Stimulated activated CD4-positive, alpha-beta T cell treated with anti-CD3 and anti-CD28 coated beads, TNF-alpha, amount 100 ng/mL, for 1 hour (primary cell): ENCODE measurements around the gene FYTTD1.
A peak's percentile ranks its signal among the peaks of the same experiment; 100 is the strongest.
"Not testable (repeated sequence)": the region's sequence is repeated elsewhere in the genome, so short reads cannot be mapped to it uniquely, and the experiment has no call there.

ENCODE experiments used
- DNase-seq, 3 donors: peaks; one replicate each; pipeline ENCODE4 v3.0.0-alpha.2; 2020; ENCODE audit warnings: low read depth in 3 of 3, low spot score in 1 of 3

FYTTD1 gene, protein sequence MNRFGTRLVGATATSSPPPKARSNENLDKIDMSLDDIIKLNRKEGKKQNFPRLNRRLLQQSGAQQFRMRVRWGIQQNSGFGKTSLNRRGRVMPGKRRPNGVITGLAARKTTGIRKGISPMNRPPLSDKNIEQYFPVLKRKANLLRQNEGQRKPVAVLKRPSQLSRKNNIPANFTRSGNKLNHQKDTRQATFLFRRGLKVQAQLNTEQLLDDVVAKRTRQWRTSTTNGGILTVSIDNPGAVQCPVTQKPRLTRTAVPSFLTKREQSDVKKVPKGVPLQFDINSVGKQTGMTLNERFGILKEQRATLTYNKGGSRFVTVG

DNA sequence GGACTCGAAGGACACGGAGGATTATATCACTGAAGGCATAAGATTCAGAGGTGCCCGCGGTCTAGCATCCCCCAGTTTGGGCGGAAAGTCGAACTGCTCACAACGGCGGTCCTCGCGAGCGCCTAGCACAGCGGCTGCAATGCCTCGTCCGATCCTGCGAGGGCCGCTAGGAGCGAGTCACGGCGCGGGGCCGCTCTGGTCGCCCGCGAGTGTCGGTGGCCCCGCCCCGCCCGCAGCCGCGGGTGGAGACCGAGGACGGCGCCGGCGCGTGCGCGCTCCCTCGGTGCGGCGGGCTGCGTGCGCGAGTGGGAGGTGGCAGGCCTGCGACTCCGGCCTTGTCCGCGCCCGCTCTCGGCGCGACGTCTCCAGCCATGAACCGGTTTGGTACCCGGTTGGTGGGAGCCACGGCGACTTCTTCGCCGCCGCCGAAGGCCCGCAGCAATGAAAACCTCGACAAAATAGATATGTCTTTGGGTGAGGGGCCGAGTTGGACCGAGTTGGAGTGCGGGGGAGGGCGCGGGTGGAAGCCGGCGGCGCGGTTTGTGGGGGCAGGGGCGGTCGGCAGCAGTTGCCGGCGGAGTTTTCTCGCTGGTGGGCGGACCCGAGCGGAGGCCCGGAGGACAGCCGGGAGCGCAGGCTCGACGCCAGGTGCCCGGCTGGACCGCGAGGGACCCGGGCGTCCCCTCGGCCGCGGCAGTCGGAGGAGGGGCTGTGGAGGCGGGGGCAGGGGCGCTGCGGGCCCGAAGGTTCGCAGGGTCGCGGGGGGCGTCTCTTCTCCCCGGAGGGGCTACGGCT lies at the start of gene FYTTD1:
Gene FYTTD1, plus strand, starts transcription at position 283 of the 795 bp plus-strand sequence. Its CDS starts 89 bp downstream, at position 372.
- peak; percentile 71 to 78 (median 78) for DNase-seq

DNA sequence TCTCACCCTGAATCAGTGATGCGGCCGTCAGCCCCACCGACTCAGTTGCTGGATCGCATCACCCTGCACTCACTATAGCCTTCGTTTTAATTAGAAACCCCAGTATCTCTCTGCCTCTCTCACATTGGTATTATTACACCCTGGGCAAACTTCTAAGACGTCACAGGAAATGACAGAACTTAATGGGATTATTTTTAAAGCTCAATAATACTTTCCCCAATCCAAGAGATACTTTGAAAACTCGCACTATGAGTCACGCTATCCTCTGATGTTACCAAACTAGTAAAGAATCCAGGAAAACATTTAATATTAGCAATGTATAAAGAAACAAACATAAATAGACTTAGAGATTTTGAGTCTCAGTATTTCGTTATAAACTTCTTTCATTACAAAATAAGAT lies 49.6 kb upstream of the FYTTD1 start:
- no peak for DNase-seq

DNA sequence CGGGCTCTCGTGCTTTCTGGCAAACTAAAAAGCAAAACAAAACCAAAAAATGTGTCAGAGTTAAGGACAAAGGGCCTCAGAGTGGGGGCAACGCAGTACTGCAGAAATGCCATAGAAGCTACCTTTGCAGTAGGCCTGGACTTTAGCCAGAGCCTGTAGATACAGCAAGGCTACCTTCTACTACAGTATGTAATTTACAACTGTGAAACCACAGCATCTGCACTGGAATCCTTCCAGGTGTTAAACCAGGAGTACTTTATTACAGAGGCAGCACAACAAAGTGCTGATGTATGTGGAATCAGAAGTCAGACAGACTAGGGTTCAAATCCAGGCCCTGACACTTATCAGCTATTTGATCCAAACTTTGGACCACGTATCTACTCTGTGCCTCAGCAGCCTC lies 47.8 kb upstream of the FYTTD1 start:
- DNase-seq = no peak

DNA sequence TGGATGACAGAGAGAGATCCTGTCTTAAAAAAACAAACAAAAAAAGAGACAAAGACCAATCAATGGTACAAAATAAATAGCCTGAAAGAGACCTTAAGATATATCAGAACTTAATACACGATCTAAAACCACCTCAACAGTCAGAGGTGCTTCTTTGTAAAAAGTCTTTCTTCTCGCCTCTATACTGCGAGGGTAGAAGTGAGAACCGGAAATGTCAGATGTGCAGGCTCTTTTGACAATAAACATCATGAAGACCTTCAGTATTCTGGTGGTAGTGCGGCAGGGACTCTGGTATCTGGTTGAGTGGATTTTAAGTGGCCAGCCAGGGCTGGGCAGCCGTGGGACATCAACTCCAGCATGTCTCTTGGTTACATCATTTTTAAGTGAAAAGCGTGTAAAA lies 43.0 kb upstream of the FYTTD1 start:
- no peak for DNase-seq

DNA sequence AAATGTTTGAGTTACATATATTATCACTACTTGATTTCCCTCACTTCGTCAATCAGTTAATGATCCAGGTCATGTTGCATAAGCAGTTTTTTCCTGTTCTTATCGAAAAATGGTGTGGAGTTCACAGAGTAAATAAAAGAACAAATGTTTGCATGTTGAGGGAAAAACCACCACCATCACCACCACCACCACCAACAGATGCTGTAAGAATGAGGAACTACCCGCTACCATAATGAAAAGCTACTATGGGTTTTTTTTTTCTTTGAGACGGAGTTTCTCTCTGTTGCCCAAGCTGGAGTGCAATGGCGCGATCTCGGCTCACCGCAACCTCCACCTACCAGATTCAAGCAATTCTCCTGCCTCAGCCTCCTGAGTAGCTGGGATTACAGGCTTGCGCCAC lies 40.5 kb upstream of the FYTTD1 start:
- no peak for DNase-seq

DNA sequence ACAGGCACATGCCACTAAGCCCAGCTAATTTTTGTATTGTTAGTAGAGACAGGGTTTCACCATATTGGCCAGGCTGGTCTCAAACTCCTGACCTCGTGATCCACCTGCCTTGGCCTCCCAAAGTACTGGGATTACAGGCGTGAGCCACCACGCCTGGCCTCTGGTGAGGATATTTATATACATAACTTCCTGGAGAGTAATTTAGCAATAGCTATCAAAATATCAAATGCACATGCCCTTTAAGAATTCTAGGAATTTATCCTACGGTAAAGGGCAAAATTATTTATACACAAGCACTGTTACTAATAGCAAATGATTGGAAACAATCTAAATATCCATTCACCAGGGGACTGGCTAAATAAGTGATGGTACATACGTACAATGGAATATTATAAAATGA lies 38.7 kb upstream of the FYTTD1 start:
- not testable (repeated sequence) for DNase-seq

DNA sequence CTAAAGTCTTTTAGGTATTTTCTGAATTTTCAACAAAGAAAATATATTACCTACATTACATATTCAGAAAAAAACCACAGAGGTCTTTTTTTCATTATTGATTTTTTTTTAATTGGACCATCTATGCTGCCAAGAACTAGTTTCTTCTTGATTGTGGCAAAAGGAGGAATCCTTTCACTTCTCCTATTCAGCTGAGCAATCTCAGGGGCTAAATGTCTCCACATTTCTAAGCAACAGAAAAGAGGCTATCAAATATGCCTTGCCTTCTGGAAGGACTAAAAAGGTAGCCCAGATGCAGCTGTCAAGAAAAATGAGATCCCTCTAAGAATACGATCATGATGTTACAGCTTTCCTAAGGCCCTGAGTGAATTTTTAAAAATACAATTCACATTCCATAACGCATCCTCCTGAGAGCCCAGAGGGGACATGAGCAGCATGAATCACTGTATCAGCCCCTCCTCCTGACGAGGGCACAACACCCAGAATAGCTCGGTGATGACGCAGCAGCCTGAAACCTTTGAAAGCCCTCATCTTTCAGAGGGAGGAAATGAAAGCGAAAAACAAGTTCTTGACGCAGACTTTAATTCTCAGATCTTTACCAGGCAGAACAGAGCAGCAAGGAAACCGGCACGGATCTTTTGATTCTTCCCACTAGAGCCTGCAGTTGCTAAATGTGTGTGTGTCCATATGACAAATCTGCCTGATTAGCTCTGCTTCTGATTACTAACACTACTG lies 37.5 kb upstream of the FYTTD1 start:
- DNase-seq = peak; percentile 55 to 70 (median 68)

DNA sequence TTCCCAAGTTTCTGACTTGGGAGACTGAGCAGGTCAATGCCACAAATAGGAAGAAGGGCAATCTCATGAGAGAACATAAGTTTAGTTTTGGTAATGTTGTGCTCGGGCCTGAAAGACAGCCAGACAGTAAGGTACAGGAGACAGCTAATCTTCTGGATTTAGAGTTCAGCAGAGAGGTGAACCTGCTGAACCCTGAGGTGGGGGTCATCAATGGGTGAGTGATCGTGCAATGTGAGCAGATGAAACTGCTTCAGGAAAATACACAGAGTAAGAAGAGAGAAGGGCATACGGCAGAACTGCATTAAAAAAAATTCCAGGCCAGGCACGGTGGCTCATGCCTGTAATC lies 36.2 kb upstream of the FYTTD1 start:
- no peak for DNase-seq

DNA sequence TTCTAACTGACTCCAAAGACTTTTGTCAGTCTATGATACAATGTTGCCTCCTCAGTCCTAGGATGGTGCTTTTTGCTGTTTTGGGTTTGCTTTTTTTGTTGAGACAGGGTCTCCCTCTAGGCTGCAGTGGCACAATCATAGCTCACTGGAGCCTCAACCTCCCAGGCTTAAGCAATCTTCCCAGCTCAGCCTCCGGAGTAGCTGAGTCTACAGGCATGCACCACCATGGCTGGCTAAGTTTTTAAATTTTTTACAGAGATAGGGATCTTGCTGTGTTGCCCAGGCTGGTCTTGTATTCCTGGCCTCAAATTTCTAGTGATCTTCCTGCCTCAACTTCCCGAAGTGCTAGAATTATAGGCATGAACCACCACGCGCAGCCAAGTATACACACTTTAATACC lies 35.4 kb upstream of the FYTTD1 start:
- DNase-seq = no peak

DNA sequence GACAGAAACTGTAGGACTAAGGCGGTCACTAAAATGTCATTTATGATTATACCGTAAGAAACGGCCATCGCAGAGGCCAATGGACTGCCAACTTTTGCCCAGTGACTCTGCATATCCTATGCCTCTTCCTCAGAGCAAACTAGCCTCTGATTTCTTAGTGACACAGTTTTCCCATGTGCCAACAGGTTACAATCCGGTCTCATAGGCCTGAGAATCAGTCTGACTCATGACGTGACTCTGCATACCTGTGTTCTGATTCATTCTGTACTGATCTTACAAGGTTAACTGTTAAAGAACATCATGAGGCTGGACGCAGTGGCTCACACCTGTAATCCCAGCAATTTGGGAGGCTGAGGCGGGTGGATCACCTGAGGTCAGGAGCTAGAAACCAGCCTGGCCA lies 30.8 kb upstream of the FYTTD1 start:
- no peak for DNase-seq

DNA sequence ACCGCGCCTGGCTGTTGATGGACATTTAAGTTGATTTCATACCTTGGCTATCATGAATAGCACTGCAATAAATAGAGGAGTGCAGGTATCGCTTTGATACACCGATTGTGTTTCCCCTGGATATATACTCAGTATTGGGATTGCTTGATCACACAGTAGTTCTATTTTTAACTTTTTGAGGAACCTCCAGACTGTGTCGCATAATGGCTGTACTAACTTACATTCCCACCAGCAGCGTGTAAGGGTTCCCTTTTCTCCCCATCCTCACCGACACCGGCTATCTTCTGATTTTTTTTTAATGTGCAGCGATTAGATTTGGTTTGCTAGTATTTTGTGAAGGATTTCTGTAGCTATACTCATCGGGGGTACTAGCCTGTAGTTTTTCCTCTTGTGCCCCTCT lies 29.0 kb upstream of the FYTTD1 start:
- no peak for DNase-seq

DNA sequence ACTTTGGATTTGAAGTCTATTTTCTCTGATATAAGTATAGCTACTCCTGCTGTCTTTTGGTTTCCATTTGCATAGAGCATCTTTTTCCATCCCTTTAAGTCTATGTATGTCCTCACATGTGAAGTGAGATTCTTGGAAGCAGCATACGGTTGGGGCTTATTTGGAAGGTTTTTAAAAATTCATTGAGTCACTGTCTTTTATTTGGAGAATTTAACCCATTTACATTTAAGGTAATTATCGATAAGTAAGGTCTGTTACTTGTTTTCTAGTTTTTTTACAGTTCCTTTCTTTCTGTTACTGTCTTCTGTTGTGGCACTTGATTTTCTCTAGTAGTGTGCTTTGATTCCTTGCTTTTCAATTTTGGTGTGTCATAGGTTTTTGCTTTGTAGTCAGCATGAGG lies 26.9 kb upstream of the FYTTD1 start:
- DNase-seq = no peak

DNA sequence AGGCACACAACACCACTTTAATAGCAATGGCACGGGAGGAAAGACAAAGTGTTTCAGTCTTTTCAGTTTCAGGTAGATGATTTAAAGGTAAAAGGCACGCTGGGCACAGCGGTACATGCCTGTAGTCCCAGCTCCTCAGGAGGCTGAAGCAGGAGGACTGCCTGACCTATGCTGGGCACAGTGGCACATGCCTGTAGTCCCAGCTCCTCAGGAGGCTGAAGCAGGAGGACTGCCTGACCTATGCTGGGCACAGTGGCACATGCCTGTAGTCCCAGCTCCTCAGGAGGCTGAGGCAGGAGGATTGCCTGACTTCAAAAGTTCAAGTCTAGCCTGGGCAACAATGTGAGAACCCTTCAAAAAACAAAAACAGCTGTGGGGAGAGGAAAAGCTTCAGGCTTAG lies 21.8 kb upstream of the FYTTD1 start:
- not testable (repeated sequence) for DNase-seq

DNA sequence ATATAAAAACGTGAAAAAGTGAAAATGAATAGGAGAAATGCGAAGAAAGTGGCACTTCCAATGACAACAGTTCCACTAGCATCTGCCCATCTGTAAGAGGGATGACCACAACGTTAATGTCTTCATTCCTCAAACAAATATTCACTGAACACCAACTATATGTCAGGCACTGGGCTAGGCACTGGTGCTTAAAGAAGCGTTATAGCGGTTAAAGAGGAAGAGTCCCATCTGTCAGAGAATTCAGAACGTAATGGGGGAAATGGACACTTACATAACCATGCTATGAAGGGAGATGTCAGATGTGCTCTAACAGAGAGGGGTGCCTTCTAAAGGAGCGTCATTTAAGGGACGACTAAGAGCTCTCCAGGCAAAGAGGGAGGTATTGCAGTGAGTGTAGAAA lies 21.2 kb upstream of the FYTTD1 start:
- DNase-seq = no peak

DNA sequence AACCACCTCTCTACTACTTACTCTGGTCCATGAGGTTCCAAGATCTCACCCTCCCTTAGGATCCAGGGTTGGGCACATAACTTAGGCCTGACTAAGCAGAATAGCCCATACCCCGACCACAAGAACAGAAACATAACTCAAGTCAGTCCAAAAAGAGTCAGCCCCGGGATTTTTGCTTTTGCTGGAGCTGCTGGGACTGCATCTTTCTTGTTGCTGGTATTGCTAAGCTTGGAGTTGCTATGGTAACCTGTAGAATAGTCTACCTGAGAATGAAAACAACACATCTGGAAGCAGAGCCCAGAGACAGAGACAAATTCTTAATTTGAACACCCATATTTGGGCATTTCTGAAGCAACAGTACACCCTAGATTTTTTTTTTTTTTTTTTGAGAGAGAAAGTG lies 19.5 kb upstream of the FYTTD1 start:
- DNase-seq = no peak

DNA sequence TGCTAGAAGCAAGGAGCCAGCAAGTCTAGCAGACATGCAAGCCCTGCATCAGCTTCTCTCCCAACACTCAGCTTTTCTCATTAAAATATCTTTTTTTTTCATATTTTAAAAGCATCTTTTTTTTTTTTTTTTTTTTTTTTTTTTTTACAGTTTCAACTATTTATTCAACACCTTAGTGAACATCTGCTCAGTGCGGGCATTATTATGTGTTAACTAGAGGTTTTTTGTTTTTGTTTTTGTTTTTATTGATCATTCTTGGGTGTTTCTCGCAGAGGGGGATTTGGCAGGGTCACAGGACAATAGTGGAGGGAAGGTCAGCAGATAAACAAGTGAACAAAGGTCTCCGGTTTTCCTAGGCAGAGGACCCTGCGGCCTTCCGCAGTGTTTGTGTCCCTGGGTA lies 18.9 kb upstream of the FYTTD1 start:
- DNase-seq = not testable (repeated sequence)

DNA sequence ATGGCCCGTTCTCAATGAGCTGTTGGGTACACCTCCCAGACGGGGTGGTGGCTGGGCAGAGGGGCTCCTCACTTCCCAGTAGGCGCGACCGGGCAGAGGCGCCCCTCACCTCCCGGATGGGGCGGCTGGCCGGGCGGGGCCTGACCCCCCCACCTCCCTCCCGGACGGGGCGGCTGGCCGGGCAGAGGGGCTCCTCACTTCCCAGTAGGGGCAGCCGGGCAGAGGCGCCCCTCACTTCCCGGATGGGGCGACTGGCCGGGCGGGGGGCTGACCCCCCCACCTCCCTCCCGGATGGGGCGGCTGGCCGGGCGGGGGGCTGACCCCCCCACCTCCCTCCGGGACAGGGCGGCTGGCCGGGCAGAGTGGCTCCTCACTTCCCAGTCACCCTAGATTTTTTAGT lies 18.2 kb upstream of the FYTTD1 start:
- DNase-seq = not testable (repeated sequence)

DNA sequence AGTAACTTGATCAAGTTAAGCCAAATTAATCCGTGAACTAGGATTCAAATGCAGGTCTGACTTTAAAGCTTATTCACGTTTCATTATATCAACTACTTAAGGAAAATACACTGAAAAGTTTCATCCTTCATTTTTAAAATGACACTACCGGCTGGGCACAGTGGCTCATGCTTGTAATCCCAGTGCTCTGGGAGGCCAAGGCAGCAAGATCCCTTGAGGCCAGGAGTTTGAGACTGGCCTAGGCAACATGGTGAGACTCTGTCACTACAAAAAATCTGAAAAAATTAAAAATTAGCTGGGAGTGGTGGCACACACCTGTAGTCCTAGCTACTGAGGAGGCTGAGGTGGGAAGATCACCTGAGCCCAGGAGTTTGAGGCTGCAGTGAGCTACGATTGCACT lies 16.6 kb upstream of the FYTTD1 start:
- no peak for DNase-seq

DNA sequence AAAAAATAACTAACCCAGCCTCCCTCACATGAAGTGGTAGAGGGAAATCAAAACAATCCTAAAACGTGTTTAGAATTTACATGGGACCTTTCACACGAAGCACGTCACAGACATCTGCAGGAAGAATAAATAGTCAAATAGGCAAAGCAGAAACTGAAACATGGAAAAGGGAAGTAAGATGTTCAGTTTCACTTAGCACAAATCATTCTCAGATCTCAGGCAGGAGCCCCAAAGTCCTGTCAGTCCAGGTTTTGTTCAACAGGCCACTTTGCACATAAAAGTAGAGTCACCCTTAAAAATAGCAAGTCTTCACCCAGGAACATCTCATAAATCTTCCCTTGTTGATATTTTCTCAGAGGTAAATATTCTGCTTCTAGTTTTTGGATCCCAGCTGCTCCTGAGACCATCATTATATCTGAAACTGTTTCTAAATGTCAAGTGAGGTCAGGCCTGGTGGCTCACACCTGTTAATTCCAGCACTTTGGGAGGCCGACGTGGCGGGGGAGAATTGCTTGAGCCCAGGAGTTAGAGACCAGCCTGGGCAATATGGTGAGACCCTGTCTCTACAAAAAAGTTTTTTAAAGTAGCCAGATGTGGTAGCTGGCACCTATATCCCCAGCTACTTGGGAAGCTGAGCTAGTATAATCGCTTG lies 14.9 kb upstream of the FYTTD1 start:
- DNase-seq = no peak

DNA sequence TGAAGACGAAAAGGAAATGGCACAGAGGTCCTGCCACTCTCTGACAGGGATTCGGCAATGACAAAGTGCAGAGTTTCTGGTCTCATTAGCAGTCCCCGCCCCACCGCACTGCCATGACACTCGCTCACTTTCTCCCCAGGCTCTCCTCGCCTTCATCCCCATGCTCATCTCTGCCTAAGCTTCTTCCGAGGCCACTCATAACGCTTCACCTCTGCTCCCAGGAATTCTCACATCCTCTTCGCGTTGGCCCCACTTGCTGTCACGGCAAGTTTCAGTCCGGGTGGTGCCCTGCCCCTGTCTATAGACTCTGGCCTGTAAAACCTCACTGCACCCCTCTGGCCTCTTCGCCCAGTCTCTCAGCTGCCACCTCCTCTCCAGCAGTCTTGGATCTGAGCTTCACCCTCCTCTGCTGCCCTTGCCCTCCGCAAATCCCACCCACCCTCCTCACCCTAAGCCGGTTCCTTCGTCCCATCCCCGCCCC lies 13.6 kb upstream of the FYTTD1 start:
- peak in 1 of 3 donors; percentile 25 for DNase-seq
